GM12878 (cell line): ENCODE results near the gene DSTYK. TPM values are rescaled to one million over a fixed set of nuclear protein-coding genes. Genes with fewer than 3 reads are reported as not detected.

Experiments used
- ATAC-seq: fragments of 200-7000 bp; cut with Tn5 transposase; 3 replicates; pipeline ENCODE4 v1.9.1; 2020; ENCODE audit warnings: mild to moderate bottlenecking, moderate library complexity
- BruUV-seq: library from RNA; stranded (reverse); fragments of 400-500 nt; replicated peaks from 2 replicates; lab custom pipeline; 2021; lab: Mats Ljungman, UMichigan
- CTCF ChIA-PET: fragments of 300-600 bp; sonication (Branson Sonifier 250); formaldehyde crosslinking; extraction: SDS; loops from one replicate; lab custom pipeline; 2021; ENCODE audit warnings: inconsistent platforms; lab: Yijun Ruan, JAX
- POLR2A ChIA-PET: fragments of 350-600 bp; formaldehyde crosslinking; extraction: SDS; loops from one replicate; lab custom pipeline; 2021; ENCODE audit warnings: inconsistent platforms; lab: Charles Lee
- RAD21 ChIA-PET: fragments of 300-600 bp; sonication (Branson Sonifier 250); formaldehyde crosslinking; loops from one replicate; lab custom pipeline; 2023; ENCODE audit warnings: antibody characterized with exemption; ENCODE audit not compliant: unreplicated experiment; lab: Charles Lee
- SMC1A ChIA-PET: fragments of 300-600 bp; sonication (Branson Sonifier 250); formaldehyde crosslinking; loops from one replicate; lab custom pipeline; 2023; ENCODE audit not compliant: unreplicated experiment, uncharacterized antibody; lab: Charles Lee
- DNase-seq: peaks from one replicate; pipeline ENCODE4 v3.0.0-alpha.2; 2011; ENCODE audit warnings: low read depth, low spot score
- FAIRE-seq: peaks from 3 replicates; lab custom pipeline; 2011; peaks lifted over from hg19 to GRCh38; lab: Jason Lieb, UNC
- H2AFZ ChIP-seq: 2 replicates; pipeline ENCODE4 v1.6.0; 2011; ENCODE audit warnings: low read depth, low read length, control low read depth; ENCODE audit not compliant: control insufficient read depth
- H3K27ac ChIP-seq: 2 replicates; pipeline ENCODE4 v1.5.1; 2011; ENCODE audit warnings: control low read depth; ENCODE audit not compliant: control insufficient read depth, insufficient read depth
- H3K27me3 ChIP-seq, 2 experiments: replicated peaks in 1 of 2; 2 replicates each; pipeline versions ENCODE4 v1.6.0 to v1.6.1; 2011; ENCODE audit warnings: low read length in 1 of 2; ENCODE audit not compliant: control insufficient read depth in 2 of 2, insufficient read depth in 2 of 2
- H3K36me3 ChIP-seq, 2 experiments: 2 replicates each; pipeline ENCODE4 v1.5.1; 2011; ENCODE audit warnings: low read length in 1 of 2; ENCODE audit not compliant: control insufficient read depth in 2 of 2, insufficient read depth in 2 of 2
- H3K4me1 ChIP-seq: 2 replicates; pipeline ENCODE4 v1.6.1; 2011; ENCODE audit warnings: mild to moderate bottlenecking, low read length, moderate library complexity, mixed read lengths; ENCODE audit not compliant: control insufficient read depth, insufficient read depth
- H3K4me2 ChIP-seq: 2 replicates; pipeline ENCODE4 v1.6.0; 2011; ENCODE audit warnings: control low read depth; ENCODE audit not compliant: control insufficient read depth, insufficient read depth
- H3K4me3 ChIP-seq: fragments of 200-600 bp; sonication (generic); 2 replicates; pipeline ENCODE4 v1.5.1; 2016
- H3K79me2 ChIP-seq: 2 replicates; pipeline ENCODE4 v1.6.0; 2011; ENCODE audit warnings: low read length; ENCODE audit not compliant: control insufficient read depth, insufficient read depth
- H3K9ac ChIP-seq: 2 replicates; pipeline ENCODE4 v1.8.0; 2011; ENCODE audit warnings: low read length, control low read depth, mixed read lengths; ENCODE audit not compliant: control insufficient read depth, insufficient read depth
- H3K9me3 ChIP-seq: replicated peaks from 3 replicates; pipeline ENCODE4 v1.5.1; 2011; ENCODE audit warnings: mild to moderate bottlenecking, low read length; ENCODE audit not compliant: control insufficient read depth, insufficient read depth
- H4K20me1 ChIP-seq: 2 replicates; pipeline ENCODE4 v1.6.0; 2011; ENCODE audit not compliant: control insufficient read depth, insufficient read depth
- BCL11A ChIP-seq: IDR thresholded peaks from 2 replicates; pipeline ENCODE4 v1.6.1; 2011; ENCODE audit warnings: low read depth, low read length
- EZH2 ChIP-seq: IDR thresholded peaks from 2 replicates; pipeline ENCODE4 v1.6.1; 2012; ENCODE audit warnings: low read depth, mild to moderate bottlenecking, control low read depth, inconsistent platforms, low read length, borderline replicate concordance; ENCODE audit not compliant: control insufficient read depth
- WGBS: methylation state at CpG from one replicate; pipeline ENCODE4 v1.1.6; 2016; ENCODE audit warnings: low lambda C conversion rate; ENCODE audit not compliant: insufficient replicate concordance, insufficient coverage; ENCODE audit errors: missing lambda C conversion rate; 5-methylcytosine and 5-hydroxymethylcytosine counted together
- in situ Hi-C: fragments of 300-500 bp; cut with MboI; formaldehyde crosslinking; loops from 9 replicates; pipeline ENCODE4 v1.14.3; 2018; ENCODE audit warnings: mixed read lengths
- intact Hi-C: fragments of 100-400 bp; cut with micrococcal nuclease; formaldehyde crosslinking; loops from one replicate; pipeline ENCODE4 v1.14.2; 2022; ENCODE audit not compliant: unreplicated experiment
- polyA plus RNA-seq, 11 experiments: library from polyadenylated mRNA; depleted of rRNA in 4 of 11; unstranded in 6 of 11; stranded (reverse) in 5 of 11; fragments of >200 nt; fragmentation: Nextera tagmentation in 4 of 11; fragmentation: Illumina TruSeq in 1 of 11; extraction: Ambion mirVana in 4 of 11; extraction: Trizol in 1 of 11; gene quantifications; 1 replicate in 1 of 11; 2 replicates in 10 of 11; pipeline versions ENCODE4 v1.2.1 to v1.2.3, GENCODE V29; 2011 to 2016; ENCODE audit warnings: inconsistent platforms in 2 of 11, missing spikeins in 2 of 11, low read depth in 1 of 11
- total RNA-seq, 4 experiments: library from RNA; depleted of rRNA in 3 of 4; stranded (reverse); fragments of >200 nt in 3 of 4; fragmentation: Illumina TruSeq in 1 of 4; extraction: Trizol in 1 of 4; gene quantifications; 2 replicates each; pipeline versions ENCODE4 v1.2.1 to v1.2.3, GENCODE V29; 2013 to 2021

DSTYK gene
- total and polyA plus RNA-seq, 10 of the 15 experiments (the other 5 are each of a cell fraction or from before 2014, with no cell fraction given), result 2.7 to 5.5 (median 3.6) TPM

GRCh38 chr1:205248793-205249601, 37.5 kb upstream of the DSTYK start:
- Histone ChIP-seq H3K27me3 (peaks cover 2 to 3% of the 10 kb centered on the region in 2 experiments; a peak in 3 of 4 replicates), H3K4me2 (no peak overlapping the region), H3K4me3 (no peak overlapping the region), H3K4me1 (no peaks in the 10 kb centered on the region), H3K79me2 (no peaks in the 10 kb centered on the region), H3K27ac (no peak overlapping the region), H3K9ac (no peak overlapping the region), H2AFZ (no peak overlapping the region), H3K9me3 (no peaks in the 10 kb centered on the region), H3K36me3 (no peaks in the 10 kb centered on the region), H4K20me1 (no peaks in the 10 kb centered on the region; the same call in 1 of the 2 replicates)
- TF ChIP-seq BCL11A, result no peak
- no peak for TF ChIP-seq EZH2
- SMC1A ChIA-PET, result interaction anchor here (1.3 to 17.4 kb wide), 4 partner anchors 7 to 27 kb away, joined by 3 to 427 read pairs (median 132); partner anchors contain the start of gene TMCC2
- intact Hi-C loops (no loop called here), in situ Hi-C loops (no loop called here)
- POLR2A ChIA-PET, result no interaction called here
- CTCF ChIA-PET, result interaction anchor here (6.7 to 42.1 kb wide), 3 partner anchors 7 to 62 kb away, joined by 81 to 2333 read pairs (median 836); partner anchors contain the start of genes NUAK2 and TMCC2
- DNase-seq, result no peak
- RAD21 ChIA-PET, result interaction anchor here (21.3 kb wide), 1 partner anchor 13 kb away, joined by 728 read pairs; the partner anchor contains the start of gene TMCC2
- FAIRE-seq, result no peak
- BruUV-seq, result no TSS peak
- 32% methylated on average over 11 of the region's 11 CpGs for WGBS
- ATAC-seq, result no peak
